Spinal cord (tissue), 10 donors: ENCODE results near the gene MTMR3. TPM values are rescaled to one million over a fixed set of nuclear protein-coding genes. Genes with fewer than 3 reads are reported as not detected.

Source experiments
- DNase-seq, 6 donors: peaks; one replicate each; pipeline versions ENCODE4 v3.0.0 to v3.0.0-alpha.2; 2013 to 2015; ENCODE audit warnings: low spot score in 6 of 6, low read depth in 4 of 6
- H3K27ac ChIP-seq: one replicate; pipeline ENCODE4 v1.5.1; 2013; ENCODE audit warnings: low read depth, low read length, control low read depth
- H3K27me3 ChIP-seq: one replicate; pipeline ENCODE4 v1.6.1; 2013; ENCODE audit warnings: low read length; ENCODE audit not compliant: control insufficient read depth, insufficient read depth
- H3K36me3 ChIP-seq: one replicate; pipeline ENCODE4 v1.6.1; 2013; ENCODE audit warnings: low read length; ENCODE audit not compliant: control insufficient read depth, insufficient read depth
- H3K4me1 ChIP-seq: one replicate; pipeline ENCODE4 v1.6.1; 2013; ENCODE audit warnings: low read length; ENCODE audit not compliant: control insufficient read depth, insufficient read depth
- H3K4me3 ChIP-seq: one replicate; pipeline ENCODE4 v1.5.1; 2013; ENCODE audit warnings: low read depth, low read length, control low read depth
- H3K9me3 ChIP-seq: one replicate; pipeline ENCODE4 v1.6.1; 2013; ENCODE audit warnings: low read length; ENCODE audit not compliant: control insufficient read depth, insufficient read depth
- WGBS: methylation state at CpG from one replicate; pipeline ENCODE4 v1.1.5; 2013; ENCODE audit warnings: missing lambda C conversion rate; ENCODE audit not compliant: insufficient coverage; 5-methylcytosine and 5-hydroxymethylcytosine counted together
- polyA plus RNA-seq, 2 donors: library from polyadenylated mRNA; unstranded; fragments of 120-200 nt; gene quantifications; one replicate each; pipeline ENCODE4 v1.2.1, GENCODE V29; 2013; ENCODE audit not compliant: insufficient read length in 2 of 2
- total RNA-seq, 2 donors: library from RNA; depleted of rRNA in 1 of 2; stranded (reverse); fragments of 120-200 nt in 1 of 2; fragments of >200 nt in 1 of 2; gene quantifications; one replicate each; pipeline versions ENCODE4 v1.2.3 to v1.2.4, GENCODE V29; 2013 to 2014
- donor health status: healthy.

Gene MTMR3
- total and polyA plus RNA-seq, 4 donors: 47.6 to 61.3 (median 51.6) TPM

- DNase-seq: no peak
- no peaks in the 10 kb centered on the region for H3K36me3 ChIP-seq
- H3K27me3 ChIP-seq: no peaks in the 10 kb centered on the region
- H3K9me3 ChIP-seq: no peaks in the 10 kb centered on the region
- no peak overlapping the region for H3K4me3 ChIP-seq
- peaks cover 13% of the 10 kb centered on the region for H3K4me1 ChIP-seq
- no peak overlapping the region for H3K27ac ChIP-seq
These were observed 15.7 kb upstream of the MTMR3 start for GRCh38 chr22:29867260-29867659.

GRCh38 chr22:29867851-29868250 is 15.1 kb upstream of the MTMR3 start:
- no peaks in the 10 kb centered on the region for H3K27me3 ChIP-seq
- peak in 1 of 6 donors; percentile 58 for DNase-seq
- H3K27ac ChIP-seq: no peak overlapping the region
- 100% methylated on average over 1 of the region's 3 CpGs for WGBS
- H3K4me1 ChIP-seq: peaks cover 18% of the 10 kb centered on the region
- no peaks in the 10 kb centered on the region for H3K9me3 ChIP-seq
- H3K36me3 ChIP-seq: no peaks in the 10 kb centered on the region
- no peak overlapping the region for H3K4me3 ChIP-seq

- Histone ChIP-seq H3K4me3 (no peak overlapping the region), H3K9me3 (no peaks in the 10 kb centered on the region), H3K36me3 (no peaks in the 10 kb centered on the region), H3K4me1 (peaks cover 18% of the 10 kb centered on the region), H3K27ac (no peak overlapping the region), H3K27me3 (no peaks in the 10 kb centered on the region)
- DNase-seq: no peak
- 100% methylated on average over 2 of the region's 3 CpGs for WGBS
These were observed 12.4 kb upstream of the MTMR3 start for GRCh38 chr22:29870574-29870973.

GRCh38 chr22:29871684-29872083 is 11.3 kb upstream of the MTMR3 start:
- Histone ChIP-seq H3K36me3 (no peaks in the 10 kb centered on the region), H3K9me3 (no peaks in the 10 kb centered on the region), H3K27me3 (no peaks in the 10 kb centered on the region), H3K27ac (no peak overlapping the region), H3K4me3 (no peak overlapping the region), H3K4me1 (peaks cover 18% of the 10 kb centered on the region)
- 31% methylated on average over 2 of the region's 5 CpGs for WGBS
- peak in 5 of 6 donors; percentile 51 to 96 (median 76) for DNase-seq

GRCh38 chr22:29872144-29872893 is 10.7 kb upstream of the MTMR3 start:
- no peaks in the 10 kb centered on the region for H3K9me3 ChIP-seq
- no peak overlapping the region for H3K27ac ChIP-seq
- no peak overlapping the region for H3K4me3 ChIP-seq
- 82% methylated on average over 3 of the region's 3 CpGs for WGBS
- DNase-seq: no peak
- H3K4me1 ChIP-seq: peaks cover 18% of the 10 kb centered on the region
- no peaks in the 10 kb centered on the region for H3K27me3 ChIP-seq
- H3K36me3 ChIP-seq: no peaks in the 10 kb centered on the region

GRCh38 chr22:29872989-29873388 is 10.0 kb upstream of the MTMR3 start:
- H3K4me1 ChIP-seq: peaks cover 18% of the 10 kb centered on the region
- no peak overlapping the region for H3K27ac ChIP-seq
- H3K27me3 ChIP-seq: no peaks in the 10 kb centered on the region
- no peak for DNase-seq
- no CpG with 5 or more reads among the region's 5 CpGs for WGBS
- H3K4me3 ChIP-seq: no peak overlapping the region
- no peaks in the 10 kb centered on the region for H3K36me3 ChIP-seq
- H3K9me3 ChIP-seq: no peaks in the 10 kb centered on the region

- H3K27ac ChIP-seq: no peak overlapping the region
- DNase-seq: no peak
- no peaks in the 10 kb centered on the region for H3K27me3 ChIP-seq
- H3K4me3 ChIP-seq: no peak overlapping the region
- no peaks in the 10 kb centered on the region for H3K36me3 ChIP-seq
- H3K9me3 ChIP-seq: no peaks in the 10 kb centered on the region
- no CpG with 5 or more reads among the region's 2 CpGs for WGBS
- peaks cover 18% of the 10 kb centered on the region for H3K4me1 ChIP-seq
These were observed 9.0 kb upstream of the MTMR3 start for GRCh38 chr22:29873943-29874342.

- no peak overlapping the region for H3K27ac ChIP-seq
- no peak overlapping the region for H3K4me3 ChIP-seq
- peaks cover 1% of the 10 kb centered on the region for H3K4me1 ChIP-seq
- no peaks in the 10 kb centered on the region for H3K27me3 ChIP-seq
- no peak for DNase-seq
- 79% methylated on average over 2 of the region's 2 CpGs for WGBS
- H3K36me3 ChIP-seq: no peaks in the 10 kb centered on the region
- no peaks in the 10 kb centered on the region for H3K9me3 ChIP-seq
These were observed 5.4 kb upstream of the MTMR3 start for GRCh38 chr22:29877620-29878019.

GRCh38 chr22:29879753-29880152 is 3.2 kb upstream of the MTMR3 start:
- H3K4me1 ChIP-seq: peaks cover 5% of the 10 kb centered on the region
- H3K9me3 ChIP-seq: no peaks in the 10 kb centered on the region
- WGBS: 100% methylated on average over 5 of the region's 5 CpGs
- no peak for DNase-seq
- H3K36me3 ChIP-seq: no peaks in the 10 kb centered on the region
- no peak overlapping the region for H3K27ac ChIP-seq
- H3K4me3 ChIP-seq: no peak overlapping the region
- no peaks in the 10 kb centered on the region for H3K27me3 ChIP-seq

- Histone ChIP-seq H3K4me3 (peak overlapping the region; percentile 19), H3K9me3 (no peaks in the 10 kb centered on the region), H3K27me3 (no peaks in the 10 kb centered on the region), H3K36me3 (no peaks in the 10 kb centered on the region), H3K27ac (no peak overlapping the region), H3K4me1 (peaks cover 6% of the 10 kb centered on the region)
- DNase-seq: no peak
- 0% methylated on average over 5 of the region's 5 CpGs for WGBS
These were observed 294 bp upstream of the MTMR3 start for GRCh38 chr22:29882716-29883044.
